Astrocyte (in vitro differentiated cells and primary cell): ENCODE measurements around the gene CNN3.

Experiments
- CTCF ChIP-seq: IDR thresholded peaks from 2 replicates; pipeline ENCODE4 v1.5.1; 2011; ENCODE audit warnings: low read depth, mild to moderate bottlenecking, inconsistent platforms, low read length, moderate library complexity; ENCODE audit not compliant: insufficient read depth
- EZH2 ChIP-seq: IDR thresholded peaks from 2 replicates; pipeline ENCODE4 v1.6.1; 2012; ENCODE audit warnings: mild to moderate bottlenecking, low read length, inconsistent platforms; ENCODE audit not compliant: insufficient read depth

GRCh38 chr1:94963864-94964263, 37.0 kb upstream of the CNN3 start:
- TF ChIP-seq CTCF (no peak), EZH2 (no peak)
